Pericardium fibroblast (primary cell): ENCODE results near the gene CLCF1. TPM values are rescaled to one million over a fixed set of nuclear protein-coding genes. Genes with fewer than 3 reads are reported as not detected.

Experiments
- total RNA-seq: library from RNA; depleted of rRNA; stranded (reverse); fragments of >200 nt; gene quantifications from 2 replicates; pipeline ENCODE4 v1.2.3, GENCODE V29; 2015

The CLCF1 gene
- 5.5 and 12.0 TPM in 2 replicates for total RNA-seq

DNA sequence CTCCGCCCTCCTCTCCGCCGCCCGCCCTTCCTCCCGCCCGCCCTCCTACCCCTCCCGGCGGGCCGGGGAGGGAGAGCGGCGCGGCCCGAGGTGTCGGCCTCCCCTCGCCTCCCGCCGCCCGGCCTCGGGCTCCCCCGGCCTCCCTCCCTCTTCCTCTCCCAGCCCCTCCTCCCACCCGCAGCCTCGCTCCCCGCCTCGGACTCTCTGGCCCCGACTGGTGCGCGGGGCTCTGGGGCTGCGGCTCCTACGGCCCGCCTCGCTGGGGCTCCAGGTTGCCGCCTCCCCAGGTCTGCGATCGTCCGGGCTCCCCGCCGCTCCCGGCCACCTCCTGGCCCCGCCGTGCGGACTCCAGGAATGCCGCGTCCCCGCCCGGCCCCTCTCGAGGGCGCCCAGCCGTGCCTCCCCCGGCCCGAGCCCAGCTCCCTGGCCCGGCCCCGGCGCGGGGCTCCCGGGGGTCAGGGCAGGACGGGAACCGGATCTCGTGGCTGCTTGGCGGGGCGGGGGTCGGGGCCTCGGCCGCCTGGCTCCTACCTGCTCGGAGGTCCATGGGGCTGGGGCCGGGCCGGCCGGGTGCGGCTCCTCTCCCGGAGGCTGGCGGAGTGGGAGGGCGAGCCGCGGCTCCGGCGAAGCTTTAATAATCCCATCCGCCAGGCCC is at the start of gene CLCF1:
CLCF1 (minus strand) TSS at position 606 of the 655 bp plus-strand sequence; CDS start at position 547, 59 bp downstream.

DNA sequence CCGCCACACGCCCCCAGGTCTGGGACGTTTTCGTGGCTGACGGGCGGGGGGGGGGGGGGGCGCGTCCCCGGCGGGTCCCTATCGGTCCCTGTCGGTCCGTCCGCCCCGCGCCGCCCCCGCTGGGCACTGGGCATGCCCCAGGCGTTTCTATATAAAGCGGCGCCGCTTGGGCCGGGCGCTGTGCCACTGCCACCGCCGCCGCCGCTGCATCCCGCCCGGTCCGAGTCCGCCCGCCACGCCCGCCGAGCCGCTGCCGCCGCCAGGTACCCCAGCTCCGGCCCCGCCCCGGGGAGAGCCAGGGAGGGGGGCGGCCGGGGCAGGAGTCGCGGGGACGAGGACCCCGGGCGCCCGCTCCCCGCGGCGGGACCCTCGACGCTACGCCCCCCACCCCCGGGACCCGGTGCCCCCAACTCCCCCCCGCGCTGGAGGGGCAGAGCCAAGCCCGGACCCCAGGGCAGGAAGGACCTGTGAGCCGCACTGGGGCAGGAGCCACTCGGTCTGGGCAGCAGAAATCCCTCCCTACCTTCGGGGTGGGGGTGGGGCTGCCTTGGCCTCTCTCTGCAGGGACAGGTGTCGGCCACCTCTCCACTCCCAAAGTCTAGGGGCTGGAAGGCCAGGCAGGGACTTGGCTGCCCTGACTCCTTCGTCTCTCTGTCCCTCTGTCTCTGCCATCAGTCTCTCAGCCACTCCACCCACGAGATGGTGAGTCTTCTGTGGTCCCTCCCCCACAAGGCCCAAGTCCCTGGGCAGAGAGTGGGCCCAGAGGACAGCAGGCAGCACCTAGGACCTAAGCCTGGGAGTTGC is 42.3 kb upstream of the CLCF1 start, which contains the start of gene CARNS1:
CARNS1 (plus strand) TSS at position 178 of the 804 bp plus-strand sequence; CDS start at position 700, 522 bp downstream.

DNA sequence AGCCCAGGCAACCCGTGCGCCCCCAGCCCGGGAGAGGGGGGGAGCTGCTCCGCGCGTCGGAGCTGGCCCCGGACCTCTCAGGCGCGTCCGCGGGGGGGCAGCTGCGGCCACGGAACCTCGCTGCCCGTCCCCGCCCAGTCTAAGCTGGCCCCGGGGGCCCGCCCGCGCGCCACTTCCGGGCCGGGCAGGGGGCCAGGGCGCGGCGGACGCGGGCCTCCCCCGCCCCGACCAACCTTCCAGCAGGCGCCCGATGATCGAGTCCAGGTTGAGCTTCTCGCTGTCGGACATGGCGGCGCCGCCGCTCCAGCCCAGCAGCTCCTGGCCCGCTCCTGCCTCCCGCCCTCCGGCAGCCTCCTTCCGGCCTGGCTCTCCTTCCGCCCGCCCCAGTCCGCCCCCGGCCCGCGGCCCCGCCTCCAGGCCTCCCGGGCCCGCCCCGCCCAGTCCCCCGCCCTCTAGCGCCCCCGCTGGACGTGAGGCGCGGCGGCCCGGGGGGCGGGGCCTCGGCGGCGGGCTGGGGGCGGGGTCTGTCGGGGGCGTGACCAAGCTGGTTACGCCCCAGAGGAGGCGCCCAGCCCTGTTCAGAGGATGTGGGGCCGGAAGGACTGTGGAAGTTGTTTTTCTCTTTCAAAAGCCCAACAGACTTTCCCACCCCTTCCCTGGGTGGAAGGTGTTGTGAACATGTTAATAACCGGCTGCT is 28.2 kb upstream of the CLCF1 start, which contains the start of gene PPP1CA:
PPP1CA (minus strand) TSS at position 364 of the 697 bp plus-strand sequence; CDS start at position 288, 76 bp downstream.

DNA sequence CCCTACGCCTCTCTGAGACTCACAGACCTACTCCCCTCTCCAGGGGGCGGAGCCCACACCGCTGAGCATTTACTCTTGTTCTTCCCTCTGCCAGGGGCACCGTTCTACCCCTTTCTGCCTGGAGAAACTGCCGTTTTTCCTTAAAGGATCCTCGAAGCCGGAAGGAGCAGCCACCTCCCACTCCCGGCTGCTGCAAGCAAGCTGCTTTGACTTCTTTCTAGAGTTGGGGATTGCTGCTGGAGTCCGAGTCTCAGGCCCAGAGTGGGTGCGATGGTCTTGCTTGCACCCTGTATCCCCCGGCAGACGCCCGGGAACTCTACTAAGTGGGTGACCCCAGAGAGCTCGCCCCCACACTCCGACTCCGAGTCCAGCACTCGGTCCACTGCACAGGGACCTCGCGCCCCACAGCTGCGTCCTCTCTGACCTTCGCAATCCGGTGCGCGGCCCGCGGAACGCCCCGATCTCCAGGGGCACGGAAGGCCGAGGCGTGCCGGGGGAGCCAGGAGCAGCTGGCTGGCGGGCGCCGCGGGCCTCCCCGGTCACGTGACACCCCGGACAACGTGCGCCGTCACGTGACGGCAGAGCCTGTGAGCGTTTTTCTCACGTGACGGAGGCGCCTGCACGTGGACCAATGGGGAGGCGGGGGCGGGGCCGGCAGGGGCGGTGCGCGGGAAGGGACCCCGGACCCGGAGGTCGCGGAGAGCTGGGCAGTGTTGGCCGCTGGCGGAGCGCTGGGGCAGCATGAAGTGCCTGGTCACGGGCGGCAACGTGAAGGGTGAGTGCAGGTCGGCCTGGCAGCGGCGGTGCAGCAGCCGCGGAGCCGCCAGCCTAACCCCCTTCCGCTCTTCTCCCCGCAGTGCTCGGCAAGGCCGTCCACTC is 18.1 kb upstream of the CLCF1 start, which contains the start of gene RAD9A:
RAD9A (plus strand) TSS at position 683 of the 879 bp plus-strand sequence; CDS start at position 742, 59 bp downstream.

DNA sequence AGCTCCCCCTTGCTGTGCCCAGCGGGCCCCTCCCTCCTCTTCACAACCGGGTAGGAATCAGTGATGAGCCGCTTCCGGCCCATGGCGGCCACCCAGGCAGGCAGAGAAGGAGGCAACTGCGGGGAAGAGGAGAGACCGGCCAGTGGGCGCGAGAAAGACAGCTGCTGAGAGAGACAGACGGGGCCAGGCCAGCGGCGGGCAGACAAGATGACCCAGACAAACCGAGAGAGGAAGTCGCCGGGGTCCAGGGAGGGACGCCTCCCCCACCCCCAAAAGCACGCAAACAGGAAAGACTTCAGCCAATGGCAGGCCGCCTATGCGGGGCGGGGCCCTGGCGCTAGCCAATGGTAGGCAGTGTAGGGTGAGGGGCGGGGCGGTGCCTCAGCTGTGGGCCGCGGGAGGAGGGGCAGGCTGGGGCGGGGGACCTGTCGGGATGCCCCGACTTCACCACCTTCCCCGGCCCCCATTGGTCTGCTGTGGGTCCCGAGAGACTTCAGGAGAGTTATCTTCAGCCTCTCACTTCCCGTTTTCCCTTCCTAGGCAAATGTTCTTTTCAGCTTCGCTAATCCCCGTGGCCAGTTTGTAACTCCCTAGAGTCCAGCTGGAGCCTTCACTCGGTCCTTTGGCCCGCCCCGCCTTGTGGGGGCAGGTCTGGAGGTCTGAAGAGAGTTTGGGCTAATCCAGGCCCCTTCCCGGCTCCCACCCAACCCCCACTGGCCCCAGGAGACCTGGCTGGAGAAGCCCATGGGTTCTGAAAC is 19.9 kb downstream of the CLCF1 start, which contains the start of gene POLD4:
POLD4 (minus strand) TSS at position 230 of the 758 bp plus-strand sequence; CDS start at position 83, 147 bp downstream.

Other genes with a start within 250 kb of the CLCF1 start
- gene GRK2, start 107.1 kb downstream of the CLCF1 start, total RNA-seq, result 22.0 and 28.4 TPM in 2 replicates
- gene ANKRD13D, start 84.3 kb downstream of the CLCF1 start, total RNA-seq, result 18.2 and 20.6 TPM in 2 replicates
- gene SSH3, start 70.1 kb downstream of the CLCF1 start, total RNA-seq, result 11.3 and 54.7 TPM in 2 replicates
- gene POLD4, start 20.1 kb downstream of the CLCF1 start, total RNA-seq, result 154 and 170 TPM in 2 replicates
- 7.0 and 8.8 TPM in 2 replicates for gene RAD9A, start 18.4 kb upstream of the CLCF1 start, total RNA-seq
- gene PPP1CA, start 28.3 kb upstream of the CLCF1 start, total RNA-seq, result 103 and 165 TPM in 2 replicates
- gene TBC1D10C, start 30.5 kb upstream of the CLCF1 start, total RNA-seq, result not detected in 2 replicates
- gene CARNS1, start 42.1 kb upstream of the CLCF1 start, total RNA-seq, result 0.51 and 2.0 TPM in 2 replicates
- gene RPS6KB2, start 54.9 kb upstream of the CLCF1 start, total RNA-seq, result 31.0 and 43.7 TPM in 2 replicates
- 0.93 TPM in 1 of 2 replicates, not detected in the other for gene PTPRCAP, start 64.1 kb upstream of the CLCF1 start, total RNA-seq
- 86.4 and 106 TPM in 2 replicates for gene CORO1B, start 69.9 kb upstream of the CLCF1 start, total RNA-seq
- not detected in 2 replicates for gene GPR152, start 79.1 kb upstream of the CLCF1 start, total RNA-seq
- not detected in 2 replicates for gene CABP4, start 81.8 kb upstream of the CLCF1 start, total RNA-seq
- 36.2 and 53.2 TPM in 2 replicates for gene TMEM134, start 95.7 kb upstream of the CLCF1 start, total RNA-seq
- 67.8 and 68.7 TPM in 2 replicates for gene AIP, start 109.4 kb upstream of the CLCF1 start, total RNA-seq
- gene PITPNM1, start 131.8 kb upstream of the CLCF1 start, total RNA-seq, result 13.4 and 43.6 TPM in 2 replicates
- gene CDK2AP2, start 134.6 kb upstream of the CLCF1 start, total RNA-seq, result 26.0 and 47.0 TPM in 2 replicates
- not detected in 2 replicates for gene CABP2, start 149.8 kb upstream of the CLCF1 start, total RNA-seq
- gene GSTP1, start 210.2 kb upstream of the CLCF1 start, total RNA-seq, result 1,049 and 1,088 TPM in 2 replicates
- 122 and 174 TPM in 2 replicates for gene NDUFV1, start 233.3 kb upstream of the CLCF1 start, total RNA-seq